Lower leg skin (tissue), 4 donors: Measurements from ENCODE around the gene SLC5A4. TPM values are rescaled to one million over a fixed set of nuclear protein-coding genes. Genes with fewer than 3 reads are reported as not detected.

Experiments
- DNase-seq, 2 donors: peaks; one replicate each; pipeline ENCODE4 v3.0.0-alpha.2; 2019; ENCODE audit warnings: low spot score in 2 of 2
- H3K4me3 ChIP-seq: fragments of 200-600 bp; sonication (generic); 2 replicates; pipeline ENCODE4 v1.5.1; 2017; ENCODE audit warnings: mild to moderate bottlenecking, low read depth; ENCODE audit not compliant: poor library complexity, severe bottlenecking
- CTCF ChIP-seq, 3 donors: fragments of 450-650 bp; IDR thresholded peaks; one replicate each; pipeline ENCODE4 v1.5.1; 2016; ENCODE audit warnings: antibody characterized with exemption in 3 of 3, mild to moderate bottlenecking in 3 of 3, moderate library complexity in 2 of 3
- POLR2A ChIP-seq, 2 donors: fragments of 450-650 bp; IDR thresholded peaks; one replicate each; pipeline ENCODE4 v1.6.1; 2016 to 2017; ENCODE audit warnings: antibody characterized with exemption in 2 of 2, mild to moderate bottlenecking in 1 of 2, moderate library complexity in 1 of 2
- WGBS, 2 donors: methylation state at CpG; one replicate each; pipeline ENCODE4 v1.1.5; 2018; 5-methylcytosine and 5-hydroxymethylcytosine counted together
- intact Hi-C: fragments of 100-400 bp; cut with DNase I; formaldehyde crosslinking; loops from one replicate; pipeline ENCODE4 v1.15.0; 2023; ENCODE audit warnings: low total_unique reads
- total RNA-seq, 4 donors: library from RNA; depleted of rRNA; stranded (reverse); fragments of >200 nt; gene quantifications; one replicate each; pipeline ENCODE4 v1.1.0, GENCODE V29; 2016

The SLC5A4 gene
- total RNA-seq, 4 donors from 2014 or later: not detected

GRCh38 chr22:32216911-32217310 is 38.2 kb downstream of the SLC5A4 start:
- TF ChIP-seq POLR2A (IDR thresholded peaks at IDR 0.05) (no peak), CTCF (IDR thresholded peaks at IDR 0.05) (no peak)
- intact Hi-C loops: no loop called here
- H3K4me3 ChIP-seq: no peak overlapping the region
- 81 to 85% methylated on average over 10 of the region's 10 CpGs for WGBS, 2 donors
- no peak for DNase-seq

GRCh38 chr22:32211011-32211410 is 44.1 kb downstream of the SLC5A4 start:
- 79 to 81% methylated on average over 7 of the region's 7 CpGs for WGBS, 2 donors
- intact Hi-C loops: no loop called here
- H3K4me3 ChIP-seq: no peak overlapping the region
- TF ChIP-seq CTCF (IDR thresholded peaks at IDR 0.05): no peak
- TF ChIP-seq POLR2A (IDR thresholded peaks at IDR 0.05): no peak
- no peak for DNase-seq

- intact Hi-C loops: no loop called here
- WGBS, 2 donors: 84 to 100% methylated on average over 2 to 3 of the region's 3 CpGs
- no peak for DNase-seq
- no peak for TF ChIP-seq CTCF (IDR thresholded peaks at IDR 0.05)
- no peak for TF ChIP-seq POLR2A (IDR thresholded peaks at IDR 0.05)
- no peak overlapping the region for H3K4me3 ChIP-seq
Observed at GRCh38 chr22:32208681-32209080, 46.5 kb downstream of the SLC5A4 start.

GRCh38 chr22:32207971-32208480 is 47.1 kb downstream of the SLC5A4 start:
- no peak for DNase-seq
- no peak for TF ChIP-seq POLR2A (IDR thresholded peaks at IDR 0.05)
- TF ChIP-seq CTCF (IDR thresholded peaks at IDR 0.05): no peak
- WGBS, 2 donors: 63 to 88% methylated on average over 4 of the region's 4 CpGs
- intact Hi-C loops: no loop called here
- H3K4me3 ChIP-seq: no peak overlapping the region

GRCh38 chr22:32206774-32207758 is 48.1 kb downstream of the SLC5A4 start:
- DNase-seq: no peak
- 76 to 80% methylated on average over 22 of the region's 22 CpGs for WGBS, 2 donors
- intact Hi-C loops: no loop called here
- H3K4me3 ChIP-seq: no peak overlapping the region
- no peak for TF ChIP-seq CTCF (IDR thresholded peaks at IDR 0.05)
- no peak for TF ChIP-seq POLR2A (IDR thresholded peaks at IDR 0.05)
